GM19328 (cell line): ENCODE measurements around the gene NAA25.
"Not testable (repeated sequence)": the region's sequence is repeated elsewhere in the genome, so short reads cannot be mapped to it uniquely, and the experiment has no call there.

Experiments
- ATAC-seq: cut with Tn5 transposase; IDR thresholded peaks from one replicate; pipeline ENCODE4 v1.9.1; 2021; ENCODE audit warnings: mild to moderate bottlenecking, moderate library complexity; ENCODE audit not compliant: unreplicated experiment

Gene NAA25

DNA sequence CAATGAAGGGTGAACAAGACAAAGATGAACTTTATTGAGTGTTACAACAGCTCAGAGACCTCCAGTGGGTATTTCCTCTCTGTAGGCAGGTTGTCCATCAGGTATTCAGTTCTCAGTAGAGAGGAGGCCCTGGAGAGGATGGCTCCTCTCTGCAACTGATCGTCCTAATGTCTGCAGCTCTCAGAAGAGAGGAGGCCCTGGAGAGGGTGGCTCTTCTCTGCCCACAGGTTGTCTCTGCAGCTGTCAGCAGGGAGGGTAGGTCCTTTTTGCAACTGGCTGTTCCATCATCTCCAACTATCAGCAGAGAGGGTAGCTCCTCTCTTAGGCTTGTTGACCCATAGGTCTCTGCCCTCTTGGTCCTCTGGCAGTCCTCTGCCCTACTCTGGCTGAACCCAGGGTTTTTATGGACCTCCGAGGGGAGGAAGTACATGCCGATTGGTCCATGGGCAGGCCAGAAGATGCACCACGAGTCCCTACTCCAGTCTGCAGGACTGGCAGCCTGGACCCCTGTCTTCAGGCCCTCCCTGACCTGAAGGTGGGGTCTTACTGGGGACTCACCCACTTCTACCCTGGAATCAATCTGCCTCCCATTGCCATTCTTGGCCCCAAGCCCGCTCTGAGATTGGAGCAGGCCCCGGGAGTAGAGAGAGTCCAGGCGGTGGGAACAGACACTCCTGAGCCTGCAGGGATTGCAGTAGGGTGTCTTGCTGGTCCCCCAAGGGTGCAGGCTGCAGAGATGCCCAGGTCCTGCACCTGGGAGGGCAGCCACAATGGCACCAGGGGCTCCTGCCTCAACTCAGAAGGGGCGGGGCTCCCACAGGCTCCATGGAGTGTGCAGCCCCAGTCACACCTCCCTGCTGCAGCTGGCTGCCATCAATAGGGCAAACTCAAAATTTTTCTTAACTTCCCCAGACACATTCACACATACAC, 97.9 kb downstream of the NAA25 start:
- no peak for ATAC-seq

DNA sequence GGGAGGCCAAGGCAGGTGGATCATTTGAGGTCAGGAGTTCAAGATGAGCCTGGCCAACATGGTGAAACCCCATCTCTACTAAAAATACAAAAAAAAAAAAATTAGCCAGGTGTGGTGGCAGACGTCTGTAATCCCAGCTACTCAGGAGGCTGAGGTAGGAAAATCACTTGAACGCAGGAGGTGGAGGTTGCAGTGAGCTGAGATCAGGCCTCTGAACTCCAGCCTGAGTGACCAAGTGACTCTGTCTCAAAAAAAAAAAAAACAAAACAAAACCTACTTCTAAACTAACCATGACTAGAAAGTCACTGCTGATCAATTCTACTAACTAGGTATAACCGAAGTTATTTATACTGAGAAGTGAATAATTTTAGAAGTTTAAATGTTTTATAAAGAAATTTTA, 99.0 kb downstream of the NAA25 start:
- ATAC-seq: not testable (repeated sequence)

DNA sequence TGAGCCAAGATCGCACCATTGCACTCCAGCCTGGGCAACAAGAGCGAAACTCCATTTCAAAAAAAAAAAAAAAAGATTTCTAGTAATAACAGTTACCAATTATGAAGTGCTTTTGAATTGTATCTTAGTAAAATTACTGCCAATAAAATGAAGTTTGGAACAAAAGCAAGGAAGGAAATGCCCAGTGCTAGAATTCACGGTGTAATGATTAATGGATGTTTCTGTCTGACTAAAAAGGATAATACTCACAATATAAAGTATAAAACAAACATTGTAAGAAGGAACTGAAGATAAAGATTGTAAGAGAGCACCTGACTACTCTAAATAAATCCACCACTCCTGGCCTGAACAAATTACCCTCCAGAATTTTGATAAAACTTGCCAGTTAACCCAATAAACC, 99.7 kb downstream of the NAA25 start:
- no peak for ATAC-seq

DNA sequence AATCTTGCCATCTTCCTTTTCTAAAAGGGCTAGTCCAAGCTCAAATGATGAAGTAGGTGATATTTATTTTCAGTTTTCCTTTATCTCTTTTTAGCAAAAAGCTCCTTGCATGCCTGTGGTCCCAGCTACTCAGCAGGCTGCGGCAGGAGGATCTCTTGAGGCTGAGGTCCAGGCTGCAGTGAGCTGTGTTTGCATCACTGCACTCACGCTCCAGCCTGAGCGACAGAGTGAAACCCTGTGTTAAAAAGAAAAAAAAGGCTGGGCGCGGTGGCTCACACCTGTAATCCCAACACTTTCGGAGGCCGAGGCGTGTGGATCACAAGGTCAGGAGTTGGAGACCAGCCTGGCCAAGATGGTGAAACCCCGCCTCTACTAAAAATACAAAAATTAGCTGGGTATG, 100.6 kb downstream of the NAA25 start:
- no peak for ATAC-seq

DNA sequence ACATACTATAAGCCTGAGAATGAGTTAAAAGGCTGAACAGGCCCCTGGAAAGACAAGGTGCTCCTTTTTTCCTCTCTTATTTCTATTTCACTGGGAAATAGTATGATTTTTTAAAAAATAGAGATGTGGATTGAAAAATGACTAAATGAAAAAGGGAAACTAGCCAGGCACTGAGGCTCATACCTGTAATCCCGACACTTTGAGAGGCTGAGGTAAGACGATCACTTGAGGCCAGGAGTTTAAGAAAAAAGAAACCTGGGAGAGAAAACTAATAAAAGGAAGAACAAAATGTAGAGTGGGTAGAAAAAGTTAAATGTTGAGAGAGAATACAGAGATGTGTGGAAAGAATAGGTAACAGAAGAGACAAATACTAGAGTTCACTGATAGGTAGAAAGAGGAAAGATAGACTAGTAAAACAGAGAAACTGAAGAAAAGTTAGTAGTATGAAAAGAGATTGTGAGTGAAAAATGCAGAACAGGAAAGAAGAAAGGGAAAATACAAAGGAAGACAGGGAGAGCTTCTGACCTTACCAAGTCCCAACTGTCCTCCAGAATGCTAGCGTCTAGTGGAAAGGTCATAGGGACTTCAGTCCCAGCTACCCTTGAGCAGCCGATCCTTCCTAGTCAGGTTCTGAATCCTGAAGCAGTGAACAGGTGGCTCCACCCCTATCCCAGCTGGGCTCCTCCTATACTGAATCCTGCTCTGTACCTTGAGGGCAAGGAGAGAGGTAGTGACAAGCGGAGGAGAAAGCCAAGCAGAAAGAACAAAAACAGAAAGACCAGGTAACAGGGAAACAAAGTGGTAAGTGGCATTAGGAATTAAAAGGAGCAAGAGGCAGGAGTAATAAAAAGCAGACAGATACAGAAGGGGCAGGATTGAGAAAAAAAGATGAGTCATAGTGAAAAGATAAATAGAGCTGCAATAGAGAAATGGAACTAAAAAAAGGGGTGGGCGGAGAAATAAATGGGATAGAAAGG, 102.9 kb downstream of the NAA25 start:
- ATAC-seq: no peak

DNA sequence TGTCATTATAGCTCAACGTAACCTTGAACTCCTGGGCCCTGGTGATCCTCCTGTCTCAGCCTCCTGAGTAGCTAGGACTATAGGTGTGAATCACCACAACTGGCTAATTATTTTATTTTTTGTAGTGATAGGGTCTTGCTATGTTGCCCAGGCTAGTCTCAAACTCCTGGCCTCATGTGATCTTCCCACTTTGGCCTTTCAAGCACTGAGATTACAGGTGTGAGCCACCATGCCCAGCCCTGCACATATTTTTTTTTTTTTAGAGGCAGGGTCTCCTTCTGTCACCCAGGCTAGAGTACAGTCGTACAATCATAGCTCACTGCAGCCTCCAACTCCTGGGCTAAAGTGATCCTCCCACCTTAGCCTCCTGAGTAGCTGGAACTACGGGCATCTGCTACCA, 104.5 kb downstream of the NAA25 start:
- ATAC-seq: no peak

GRCh38 chr12:112001576-112001975, 107.0 kb downstream of the NAA25 start:
- ATAC-seq: no peak

DNA sequence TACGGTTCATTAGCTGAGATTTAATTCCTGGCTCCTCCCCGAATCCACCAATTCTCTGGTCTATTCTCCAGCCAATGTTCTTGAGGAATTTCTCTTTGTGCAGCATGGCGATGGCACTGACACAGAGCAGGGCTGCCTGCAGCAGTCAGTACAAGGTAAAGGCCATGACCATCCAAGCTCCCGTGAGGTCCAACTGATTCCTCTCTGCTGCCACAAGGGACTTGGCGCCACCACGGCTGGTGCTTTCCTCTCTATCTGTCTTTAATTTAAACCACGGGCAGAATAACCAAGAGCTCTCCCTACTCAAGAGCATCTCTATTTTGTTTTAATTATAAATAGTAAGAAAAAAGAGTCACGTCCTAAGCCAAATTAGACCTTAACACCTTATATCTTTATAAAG, 107.8 kb downstream of the NAA25 start:
- no peak for ATAC-seq

DNA sequence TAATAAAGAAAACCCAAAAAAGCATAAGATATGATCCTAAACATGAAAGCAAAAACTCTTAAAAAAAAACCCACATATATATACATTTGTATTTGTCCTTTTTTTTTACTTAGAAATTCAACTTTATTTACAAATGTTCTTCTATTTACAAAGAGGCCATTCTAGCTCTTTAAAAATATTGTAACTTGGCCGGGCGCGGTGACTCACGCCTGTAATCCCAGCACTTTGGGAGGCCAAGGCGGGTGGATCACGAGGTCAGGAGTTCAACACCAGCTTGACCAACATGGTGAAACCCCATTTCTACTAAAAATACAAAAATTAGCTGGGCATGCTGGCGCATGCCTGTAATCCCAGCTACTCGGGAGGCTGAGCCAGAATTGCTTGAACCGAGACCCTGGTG, 109.5 kb downstream of the NAA25 start:
- ATAC-seq: not testable (repeated sequence)

- no peak for ATAC-seq
Observed at GRCh38 chr12:111998015-111998414, 110.6 kb downstream of the NAA25 start.

DNA sequence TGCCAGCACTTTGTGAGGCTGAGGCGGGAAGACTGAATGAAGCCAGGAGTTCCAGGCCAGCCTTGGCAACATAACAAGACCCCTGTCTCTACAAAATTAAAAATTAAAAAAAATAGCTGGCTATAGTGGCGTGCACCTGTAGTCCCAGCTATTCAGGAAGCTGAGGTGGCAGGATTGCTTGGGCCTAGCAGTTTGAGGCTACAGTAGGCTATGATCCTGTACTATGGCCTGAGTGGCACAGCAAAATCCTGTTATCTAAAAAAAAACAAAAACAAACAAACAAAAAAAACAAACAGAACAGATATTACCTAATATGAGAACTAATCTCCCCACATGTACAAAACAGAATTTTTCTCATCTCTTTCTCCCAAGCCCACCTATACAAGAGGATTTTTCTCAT, 111.3 kb downstream of the NAA25 start:
- no peak for ATAC-seq

- no peak for ATAC-seq
Observed at GRCh38 chr12:111995782-111996480, 112.7 kb downstream of the NAA25 start.

- not testable (repeated sequence) for ATAC-seq
Observed at GRCh38 chr12:111994211-111995111, 114.1 kb downstream of the NAA25 start.

DNA sequence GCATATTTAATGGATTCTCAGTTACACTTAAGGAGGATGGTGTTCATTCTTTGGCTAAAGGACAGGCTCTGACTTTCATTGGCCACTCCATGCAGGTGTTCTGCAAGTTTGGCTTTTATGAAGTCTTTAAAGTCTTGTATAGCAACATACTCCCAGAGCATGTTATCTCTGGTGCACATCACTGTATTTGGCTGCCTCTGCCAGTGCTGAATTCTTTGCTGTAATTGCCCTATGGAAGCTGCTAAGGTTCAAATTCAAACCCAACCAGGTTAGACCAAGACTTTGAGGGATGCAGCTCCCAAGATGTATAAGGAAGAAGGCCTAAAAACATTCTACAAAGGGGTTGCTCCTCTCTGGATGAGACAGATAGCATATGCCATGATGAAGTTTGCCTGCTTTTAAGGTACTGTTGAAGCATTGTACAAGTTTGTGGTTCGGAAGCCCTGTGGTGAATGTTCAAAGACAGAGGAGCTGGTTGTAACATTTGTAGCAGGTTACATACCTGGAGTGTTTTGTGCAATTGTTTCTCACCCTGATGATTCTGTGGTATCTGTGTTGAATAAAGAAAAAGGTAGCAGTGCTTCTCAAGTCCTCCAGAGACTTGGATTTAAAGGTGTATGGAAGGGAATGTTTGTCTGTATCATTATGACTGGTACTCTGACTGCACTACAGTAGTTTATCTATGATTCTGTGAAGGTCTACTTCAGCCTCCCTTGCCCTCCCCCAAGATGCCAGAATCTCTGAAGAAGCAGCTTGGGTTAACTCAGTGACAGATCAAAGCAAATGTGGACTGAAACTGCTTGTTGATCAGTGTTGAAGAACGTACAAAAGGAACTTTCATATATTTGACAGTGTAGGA, 115.1 kb downstream of the NAA25 start:
- no peak for ATAC-seq

DNA sequence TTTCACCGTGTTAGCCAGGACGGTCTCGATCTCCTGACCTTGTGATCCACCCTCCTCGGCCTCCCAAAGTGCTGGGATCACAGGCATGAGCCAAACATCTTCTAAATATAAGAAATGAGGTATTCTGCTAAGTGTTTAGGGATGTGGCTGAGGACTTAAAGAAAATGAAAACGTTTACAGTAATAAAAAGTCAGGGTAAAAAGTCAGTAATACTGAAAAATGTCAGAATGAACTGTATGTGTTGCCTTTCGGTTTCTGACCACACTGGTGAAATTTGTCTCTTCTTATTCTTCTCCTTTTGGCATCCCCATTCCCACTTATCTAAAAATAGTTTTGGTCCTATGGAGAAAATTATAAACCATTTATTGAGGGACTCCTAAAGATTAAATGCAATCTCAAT, 116.1 kb downstream of the NAA25 start:
- ATAC-seq: no peak

DNA sequence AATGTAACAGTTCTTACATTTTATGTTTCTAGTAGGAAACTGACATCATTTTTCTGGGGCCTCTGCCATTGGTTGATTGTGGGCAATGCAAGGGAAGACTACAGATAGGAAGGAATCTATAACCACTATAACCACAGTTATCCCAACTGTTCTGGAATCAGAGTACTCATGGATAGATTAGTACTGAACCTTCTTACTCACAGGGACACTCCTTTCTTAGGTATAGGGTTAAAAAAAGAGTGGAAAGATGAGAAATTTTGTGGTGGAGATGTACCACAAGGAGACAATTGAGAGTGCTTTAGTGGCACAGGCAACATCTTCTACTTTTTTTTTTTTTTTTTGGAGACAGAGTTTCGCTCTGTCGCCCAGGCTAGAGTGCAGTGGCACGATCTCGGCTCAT, 116.6 kb downstream of the NAA25 start:
- no peak for ATAC-seq

DNA sequence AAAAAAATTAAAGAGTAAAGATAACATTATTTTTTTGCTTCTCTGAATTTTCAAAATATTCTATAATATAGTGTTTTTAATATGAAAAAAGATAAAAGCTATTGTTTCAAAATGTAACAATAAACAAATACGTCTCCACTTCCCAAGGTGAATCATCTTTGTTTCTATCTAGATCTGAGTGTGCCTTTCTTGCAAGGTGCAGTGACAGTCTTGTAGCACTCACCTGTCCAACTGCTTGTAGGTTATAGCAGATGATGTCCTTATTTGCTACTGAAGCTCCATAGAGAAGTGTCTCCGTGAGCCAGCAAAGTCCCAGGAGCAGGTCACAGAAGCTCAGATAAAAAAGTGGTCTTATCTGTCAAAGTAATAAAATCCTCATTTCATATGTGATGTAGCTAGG, 117.0 kb downstream of the NAA25 start:
- ATAC-seq: no peak

DNA sequence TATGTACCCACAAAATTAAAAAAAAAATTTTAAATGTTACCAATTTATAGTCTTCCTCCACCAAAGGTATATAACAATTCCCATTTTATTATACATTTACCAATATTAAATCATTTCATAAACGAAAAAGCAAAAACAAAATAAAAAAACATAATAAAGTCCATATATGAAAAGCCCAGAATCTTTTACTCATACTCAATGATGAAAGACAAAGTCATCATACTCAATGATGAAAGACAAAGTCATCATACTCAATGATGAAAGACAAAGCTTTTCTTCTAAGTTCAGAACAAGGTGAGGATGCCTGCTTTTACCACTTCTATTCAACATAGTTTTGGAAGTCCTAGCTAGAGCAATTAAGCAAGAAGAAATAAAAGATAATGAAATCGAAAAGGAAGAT, 123.8 kb downstream of the NAA25 start:
- ATAC-seq: no peak

- ATAC-seq: no peak
Observed at GRCh38 chr12:111981987-111982386, 126.6 kb downstream of the NAA25 start.
